Upper lobe of left lung (tissue), 6 donors: Measurements from ENCODE around the gene IYD. TPM values are rescaled to one million over a fixed set of nuclear protein-coding genes. Genes with fewer than 3 reads are reported as not detected.
A peak's percentile ranks its signal among the peaks of the same experiment; 100 is the strongest.

Source experiments
- ATAC-seq, 2 donors: fragments of 200-7000 bp; cut with Tn5 transposase; one replicate each; pipeline ENCODE4 v1.9.1; 2022; ENCODE audit warnings: mild to moderate bottlenecking in 2 of 2, moderate library complexity in 2 of 2; ENCODE audit not compliant: low FRiP score in 2 of 2
- DNase-seq, 2 donors: peaks; one replicate each; pipeline ENCODE4 v3.0.0-alpha.2; 2019 to 2020
- H3K27ac ChIP-seq, 4 donors: fragments of 200-600 bp; sonication (generic); one replicate each; pipeline ENCODE4 v1.5.1; 2016 to 2019
- H3K27me3 ChIP-seq, 4 donors: fragments of 200-600 bp; sonication (generic); one replicate each; pipeline ENCODE4 v1.5.1; 2017 to 2019
- H3K36me3 ChIP-seq, 4 donors: fragments of 200-600 bp; sonication (generic); one replicate each; pipeline ENCODE4 v1.5.1; 2016 to 2019
- H3K4me1 ChIP-seq, 4 donors: fragments of 200-600 bp; sonication (generic); one replicate each; pipeline ENCODE4 v1.5.1; 2018 to 2019
- H3K4me3 ChIP-seq, 4 donors: fragments of 200-600 bp; sonication (generic); one replicate each; pipeline ENCODE4 v1.5.1; 2017 to 2019; ENCODE audit warnings: mild to moderate bottlenecking in 2 of 4, moderate library complexity in 1 of 4
- H3K9me3 ChIP-seq, 4 donors: fragments of 200-600 bp; sonication (generic); one replicate each; pipeline ENCODE4 v1.5.1; 2018 to 2019
- EP300 ChIP-seq, 4 donors: sonication (generic); formaldehyde crosslinking; IDR thresholded peaks; one replicate each; pipeline ENCODE4 v1.5.1; 2017; ENCODE audit warnings: antibody characterized with exemption in 4 of 4, control low read depth in 2 of 4
- POLR2A ChIP-seq, 4 donors: fragments of 450-650 bp; IDR thresholded peaks; one replicate each; pipeline ENCODE4 v1.5.1; 2016 to 2017; ENCODE audit warnings: antibody characterized with exemption in 4 of 4, mild to moderate bottlenecking in 2 of 4
- POLR2AphosphoS5 ChIP-seq, 2 donors: sonication (generic); formaldehyde crosslinking; IDR thresholded peaks; one replicate each; pipeline ENCODE4 v1.5.1; 2017; ENCODE audit warnings: antibody characterized with exemption in 2 of 2
- WGBS, 2 donors: methylation state at CpG; one replicate each; pipeline ENCODE4 v1.1.5; 2017 to 2018; 5-methylcytosine and 5-hydroxymethylcytosine counted together
- total RNA-seq, 6 donors: library from RNA; depleted of rRNA in 4 of 6; stranded (reverse); fragments of >200 nt in 4 of 6; gene quantifications; one replicate each; pipeline versions ENCODE4 v1.1.0 to v1.2.1, GENCODE V29; 2016 to 2021
- TF ChIP-seq, protein P1 (sequence below), 6 experiments: fragments of 450-650 bp in 4 of 6; fragments of 200-600 bp in 2 of 6; sonication (generic) in 2 of 6; IDR thresholded peaks; one replicate each; pipeline ENCODE4 v1.5.1; 2016 to 2019; ENCODE audit warnings: antibody characterized with exemption in 6 of 6
- donor health status: DM: no; HTN: no; CAD: no; lungs with moderate emphysema.
- donor health status: DM: no; HTN: yes; CAD: no; lungs with severe emphysema.

The IYD gene
- total RNA-seq, 6 donors from 2014 or later: under 0.01 to 3.2 (median 1.7) TPM

DNA sequence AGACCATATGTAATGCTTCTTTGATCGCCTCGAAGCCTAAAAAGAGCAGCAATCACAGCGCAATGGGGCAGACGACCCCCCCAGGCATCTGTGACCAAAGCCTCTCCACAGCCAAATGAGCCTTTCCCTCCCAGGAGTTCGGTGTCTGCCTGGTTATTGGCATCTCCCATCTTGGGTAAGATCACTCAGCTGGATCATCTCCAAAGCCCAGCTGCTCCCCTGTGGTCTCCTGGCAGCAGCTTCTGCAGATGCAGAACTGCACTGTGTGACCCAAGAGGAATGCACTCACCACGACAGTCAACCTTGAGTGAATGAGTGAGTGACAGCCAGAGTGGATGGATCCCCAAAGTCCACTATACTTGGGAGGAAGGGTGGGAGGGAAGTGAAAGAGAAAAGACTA, 44.8 kb upstream of the IYD start:
- Histone ChIP-seq H3K9me3 (no peaks in the 10 kb centered on the region), H3K4me1 (peaks cover 13 to 26% (median 18%) of the 10 kb centered on the region in 4 donors), H3K36me3 (no peaks in the 10 kb centered on the region), H3K27ac (no peak overlapping the region), H3K27me3 (no peaks in the 10 kb centered on the region), H3K4me3 (no peak overlapping the region)
- DNase-seq (no peak), ATAC-seq (no peak)
- TF ChIP-seq EP300 (IDR thresholded peaks at IDR 0.05): no peak
- TF ChIP-seq, protein P1, sequence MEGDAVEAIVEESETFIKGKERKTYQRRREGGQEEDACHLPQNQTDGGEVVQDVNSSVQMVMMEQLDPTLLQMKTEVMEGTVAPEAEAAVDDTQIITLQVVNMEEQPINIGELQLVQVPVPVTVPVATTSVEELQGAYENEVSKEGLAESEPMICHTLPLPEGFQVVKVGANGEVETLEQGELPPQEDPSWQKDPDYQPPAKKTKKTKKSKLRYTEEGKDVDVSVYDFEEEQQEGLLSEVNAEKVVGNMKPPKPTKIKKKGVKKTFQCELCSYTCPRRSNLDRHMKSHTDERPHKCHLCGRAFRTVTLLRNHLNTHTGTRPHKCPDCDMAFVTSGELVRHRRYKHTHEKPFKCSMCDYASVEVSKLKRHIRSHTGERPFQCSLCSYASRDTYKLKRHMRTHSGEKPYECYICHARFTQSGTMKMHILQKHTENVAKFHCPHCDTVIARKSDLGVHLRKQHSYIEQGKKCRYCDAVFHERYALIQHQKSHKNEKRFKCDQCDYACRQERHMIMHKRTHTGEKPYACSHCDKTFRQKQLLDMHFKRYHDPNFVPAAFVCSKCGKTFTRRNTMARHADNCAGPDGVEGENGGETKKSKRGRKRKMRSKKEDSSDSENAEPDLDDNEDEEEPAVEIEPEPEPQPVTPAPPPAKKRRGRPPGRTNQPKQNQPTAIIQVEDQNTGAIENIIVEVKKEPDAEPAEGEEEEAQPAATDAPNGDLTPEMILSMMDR (IDR thresholded peaks at IDR 0.05): no peak
- TF ChIP-seq POLR2A (IDR thresholded peaks at IDR 0.05): no peak
- TF ChIP-seq POLR2AphosphoS5 (IDR thresholded peaks at IDR 0.05): no peak
- 57 to 90% methylated on average over 6 of the region's 6 CpGs for WGBS, 2 donors

DNA sequence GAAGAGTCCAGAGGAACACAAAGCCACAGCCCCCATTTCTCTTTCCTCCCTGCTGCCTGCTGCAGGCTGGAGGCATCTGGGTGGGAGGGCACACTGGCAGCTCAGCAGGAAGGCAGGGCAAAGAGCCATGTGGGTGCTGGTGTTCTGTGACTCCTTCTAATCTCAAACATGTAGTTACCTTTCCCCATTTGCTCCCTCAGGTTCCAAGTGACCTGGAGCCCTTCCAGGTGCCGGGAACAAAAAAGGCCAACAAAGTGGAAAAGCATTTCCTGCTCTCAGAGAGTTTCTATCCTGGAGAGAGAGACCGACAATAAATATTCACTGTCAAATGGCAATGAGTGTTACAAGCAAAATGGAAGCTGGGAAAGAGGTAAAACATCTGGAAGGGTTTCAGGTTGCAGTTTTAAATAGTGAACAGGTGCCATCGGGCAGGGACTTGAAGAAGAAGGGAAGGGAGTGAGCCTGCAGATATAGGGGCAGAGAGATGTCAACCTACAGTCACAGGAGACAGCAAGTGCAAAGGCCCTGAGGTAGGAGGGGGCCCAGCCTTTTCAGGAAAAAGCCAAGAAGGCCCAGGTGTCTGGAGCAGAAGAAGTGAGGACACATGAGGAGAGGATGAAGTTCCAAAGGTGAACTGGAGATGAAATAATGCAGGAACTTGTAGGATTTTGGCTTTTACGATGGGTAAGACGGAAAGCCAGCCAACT, 43.6 kb upstream of the IYD start:
- Histone ChIP-seq H3K4me3 (no peak overlapping the region), H3K27ac (no peak overlapping the region), H3K36me3 (no peaks in the 10 kb centered on the region), H3K27me3 (no peaks in the 10 kb centered on the region), H3K4me1 (peaks cover 13 to 29% (median 18%) of the 10 kb centered on the region in 4 donors), H3K9me3 (no peaks in the 10 kb centered on the region)
- ATAC-seq (no peak), DNase-seq (no peak)
- WGBS, 2 donors: 61 to 72% methylated on average over 5 of the region's 5 CpGs
- TF ChIP-seq POLR2AphosphoS5 (IDR thresholded peaks at IDR 0.05) (no peak), POLR2A (IDR thresholded peaks at IDR 0.05) (no peak), EP300 (IDR thresholded peaks at IDR 0.05) (no peak)
- TF ChIP-seq, protein P1 (IDR thresholded peaks at IDR 0.05): no peak

DNA sequence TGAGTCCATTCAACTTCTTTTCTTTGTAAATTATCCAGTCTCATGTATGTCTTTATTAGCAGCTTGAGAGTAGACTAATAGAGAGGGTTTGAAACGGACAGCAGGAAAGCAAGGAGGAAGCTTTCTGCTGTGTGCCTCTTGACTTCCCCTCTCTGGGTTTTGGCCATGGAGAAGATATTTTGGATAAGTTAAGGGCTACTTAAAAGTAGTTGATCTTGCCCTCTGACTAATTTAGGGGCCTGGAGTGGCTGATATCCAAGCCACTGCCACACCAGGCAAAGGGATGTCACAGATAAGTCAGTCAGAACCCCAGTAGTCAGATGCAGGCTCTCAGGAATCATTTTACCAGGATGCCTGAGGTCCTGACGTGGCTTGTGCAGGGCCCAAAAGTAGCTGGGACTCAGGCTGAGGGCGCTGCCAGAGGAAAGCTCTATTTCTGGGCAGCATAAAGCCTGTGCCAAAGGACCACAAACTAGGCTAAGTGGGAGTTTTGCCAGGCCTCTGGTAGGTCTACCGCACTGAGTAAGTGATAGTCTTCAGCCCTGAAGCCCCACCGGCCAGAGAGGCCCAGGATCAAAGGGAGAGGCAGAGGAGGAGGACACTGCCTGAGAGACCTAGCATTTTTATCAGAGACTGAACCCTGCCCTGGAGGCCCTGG, 41.6 kb upstream of the IYD start:
- H3K27me3 ChIP-seq: no peaks in the 10 kb centered on the region
- peak in 1 of 2 donors; percentile 34 for ATAC-seq
- DNase-seq: no peak
- H3K4me3 ChIP-seq: no peak overlapping the region
- H3K9me3 ChIP-seq: no peaks in the 10 kb centered on the region
- peaks cover 12 to 23% (median 18%) of the 10 kb centered on the region in 4 donors for H3K4me1 ChIP-seq
- no peaks in the 10 kb centered on the region for H3K36me3 ChIP-seq
- 82 to 89% methylated on average over 5 of the region's 5 CpGs for WGBS, 2 donors
- TF ChIP-seq POLR2AphosphoS5 (IDR thresholded peaks at IDR 0.05) (no peak), POLR2A (IDR thresholded peaks at IDR 0.05) (no peak), EP300 (IDR thresholded peaks at IDR 0.05) (no peak)
- TF ChIP-seq, protein P1 (IDR thresholded peaks at IDR 0.05): no peak
- H3K27ac ChIP-seq: no peak overlapping the region

DNA sequence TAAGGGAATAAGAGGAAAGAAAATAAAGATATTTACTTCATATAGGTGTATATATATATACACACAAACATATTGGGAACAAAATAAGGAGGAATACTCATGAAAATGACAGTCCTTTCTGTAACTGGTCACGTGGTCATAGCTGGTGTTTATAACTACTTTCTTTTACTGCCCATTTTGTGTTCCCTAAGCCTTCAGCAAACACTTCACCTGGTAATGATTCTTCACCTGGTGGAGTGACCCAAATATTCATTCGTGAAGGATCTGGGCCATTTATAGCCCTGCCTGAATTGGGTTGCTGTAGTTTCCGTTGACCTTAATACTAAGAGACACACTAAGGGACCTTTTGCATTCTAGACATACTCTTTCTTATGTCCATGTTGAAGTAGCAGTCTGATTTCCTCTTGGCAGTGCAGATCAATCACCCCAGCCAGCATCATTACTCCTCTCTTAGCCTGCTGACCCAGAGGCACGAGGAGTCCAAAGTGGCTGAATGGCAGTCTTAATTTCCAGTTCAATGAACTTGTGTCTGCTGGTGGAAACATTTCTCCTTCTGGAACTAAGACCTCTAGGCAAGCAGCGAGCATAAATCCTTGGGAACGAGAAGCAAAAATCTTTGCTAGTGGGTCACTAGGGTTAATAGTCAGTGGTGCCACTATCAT, 39.9 kb upstream of the IYD start:
- Histone ChIP-seq H3K36me3 (no peaks in the 10 kb centered on the region), H3K9me3 (no peaks in the 10 kb centered on the region), H3K4me1 (peaks cover 3 to 15% (median 8%) of the 10 kb centered on the region in 4 donors), H3K4me3 (no peak overlapping the region), H3K27ac (no peak overlapping the region), H3K27me3 (no peaks in the 10 kb centered on the region)
- 69 to 74% methylated on average over 6 of the region's 6 CpGs for whole genome bisulfite sequencing, 2 donors
- DNase-seq: no peak
- peak in 1 of 2 donors; percentile 45 for ATAC-seq
- TF ChIP-seq EP300 (IDR thresholded peaks at IDR 0.05): no peak
- TF ChIP-seq POLR2A (IDR thresholded peaks at IDR 0.05): no peak
- TF ChIP-seq, protein P1 (IDR thresholded peaks at IDR 0.05): no peak
- no peak for TF ChIP-seq POLR2AphosphoS5 (IDR thresholded peaks at IDR 0.05)
